Measurements from ENCODE around the gene ACSL4.
A peak's percentile ranks its signal among the peaks of the same experiment; 100 is the strongest.
"Not testable (repeated sequence)": the region's sequence is repeated elsewhere in the genome, so short reads cannot be mapped to it uniquely, and the experiment has no call there.

The ACSL4 gene

DNA sequence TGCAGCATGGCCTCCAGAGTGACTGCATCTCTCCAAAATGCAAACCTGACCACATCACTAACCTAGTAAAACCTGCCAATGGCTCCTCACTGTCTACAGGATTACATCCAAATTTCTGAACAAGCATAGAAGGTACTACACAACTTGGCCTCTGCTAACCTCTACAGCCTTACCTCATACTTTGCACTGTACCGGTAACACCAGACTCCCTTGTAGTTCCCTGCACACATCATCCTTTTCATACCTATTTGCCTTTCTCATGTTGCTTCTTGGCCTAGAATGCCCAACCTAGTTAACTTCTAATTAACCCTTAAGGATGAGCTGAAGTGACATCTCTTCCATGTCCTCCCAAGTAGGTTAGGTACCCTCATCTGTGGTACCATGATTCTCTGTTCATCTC, 74.7 kb downstream of the ACSL4 start:
- no peak for DNase-seq

- not testable (repeated sequence) for DNase-seq
Observed at GRCh38 chrX:109657364-109657763, 75.7 kb downstream of the ACSL4 start.

DNA sequence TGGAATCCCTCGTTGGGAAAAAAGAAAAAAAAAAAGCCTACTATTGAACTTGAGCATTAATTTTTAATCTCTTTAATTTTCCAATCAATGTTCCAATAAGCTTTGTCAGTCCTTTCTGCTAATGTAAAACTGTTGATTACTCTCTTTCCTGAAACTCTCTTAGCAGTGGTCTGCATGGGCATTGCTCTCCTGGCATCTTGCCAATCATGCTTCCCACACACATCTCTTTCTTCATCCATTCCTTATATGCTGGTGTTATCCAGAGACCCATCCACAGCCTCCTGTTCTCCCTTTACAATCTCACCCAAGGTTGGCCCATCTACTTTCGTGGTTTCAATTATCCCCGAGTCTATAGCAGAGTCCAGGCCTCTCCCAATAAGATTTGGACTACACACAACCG, 76.3 kb downstream of the ACSL4 start:
- DNase-seq, result no peak

GRCh38 chrX:109655502-109656201, 77.4 kb downstream of the ACSL4 start:
- DNase-seq, result no peak

DNA sequence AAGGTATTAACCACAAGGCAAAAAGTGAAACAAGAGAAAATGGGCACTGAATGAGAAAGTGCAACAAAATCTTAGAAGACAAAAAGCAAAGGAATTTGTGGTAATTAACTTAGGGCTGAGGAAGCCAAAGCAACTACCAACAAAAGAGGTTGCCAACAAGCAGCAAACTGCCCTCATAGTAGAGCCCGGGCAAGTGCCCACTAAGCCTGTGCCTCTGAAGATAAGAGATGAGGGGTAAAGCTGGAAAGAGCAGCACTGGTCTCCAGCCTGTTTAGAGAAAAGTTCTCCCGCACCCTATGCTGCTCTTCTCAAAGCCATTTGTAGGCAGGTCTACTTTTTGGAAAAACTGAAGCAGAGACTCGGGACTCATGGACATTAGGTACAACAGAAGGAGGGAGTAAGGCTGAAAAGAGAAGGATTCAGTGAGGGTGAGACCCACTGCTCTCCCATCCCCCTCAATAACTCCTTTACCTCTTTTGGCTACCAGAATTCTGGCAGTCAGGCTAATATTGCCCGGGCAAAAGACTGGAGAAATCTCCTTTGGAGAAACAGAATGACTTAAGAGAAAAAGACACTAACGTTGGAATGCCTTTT, 78.4 kb downstream of the ACSL4 start:
- DNase-seq, result no peak

- not testable (repeated sequence) for DNase-seq
Observed at GRCh38 chrX:109644671-109645070, 88.4 kb downstream of the ACSL4 start.

DNA sequence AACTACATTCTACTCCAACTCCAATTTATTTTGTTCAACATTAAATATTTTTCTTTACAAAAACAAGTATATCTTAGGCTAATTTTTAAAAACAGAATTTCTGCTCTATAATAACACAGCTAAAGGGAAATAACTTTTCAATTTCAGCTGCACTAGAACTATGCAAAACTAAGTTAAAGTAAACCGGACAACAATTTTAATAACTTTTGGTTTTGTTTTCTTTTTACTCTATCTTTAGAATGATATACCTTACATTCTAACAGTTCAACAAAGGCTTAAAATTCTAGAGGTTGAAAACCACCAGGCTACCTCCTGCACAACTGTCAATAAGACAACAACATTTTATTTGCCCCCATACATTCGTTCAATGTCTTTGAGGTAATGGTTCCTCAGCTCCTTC, 89.4 kb downstream of the ACSL4 start:
- no peak for DNase-seq

DNA sequence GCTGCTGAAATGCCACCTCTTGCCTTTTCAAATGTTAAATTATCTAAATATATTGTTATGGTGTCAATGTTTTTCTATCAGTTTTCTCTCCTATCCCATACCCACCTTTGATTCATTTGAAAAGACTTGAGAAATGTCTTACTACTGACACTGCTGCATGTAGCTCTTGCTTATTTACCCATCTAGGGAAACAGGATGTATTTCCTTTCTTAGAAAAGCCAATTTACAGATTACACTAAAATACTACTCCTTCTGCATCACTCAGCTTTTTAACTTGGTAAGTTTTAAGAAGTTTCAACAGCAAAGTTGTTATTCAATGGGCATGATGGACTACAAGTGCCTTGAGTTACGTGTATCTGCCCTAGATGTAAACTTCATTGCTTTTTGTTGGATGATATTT, 94.9 kb downstream of the ACSL4 start:
- no peak for DNase-seq

GRCh38 chrX:109637477-109637876, 95.6 kb downstream of the ACSL4 start:
- not testable (repeated sequence) for DNase-seq

- DNase-seq, result no peak
Observed at GRCh38 chrX:109635146-109635545, 97.9 kb downstream of the ACSL4 start.

DNA sequence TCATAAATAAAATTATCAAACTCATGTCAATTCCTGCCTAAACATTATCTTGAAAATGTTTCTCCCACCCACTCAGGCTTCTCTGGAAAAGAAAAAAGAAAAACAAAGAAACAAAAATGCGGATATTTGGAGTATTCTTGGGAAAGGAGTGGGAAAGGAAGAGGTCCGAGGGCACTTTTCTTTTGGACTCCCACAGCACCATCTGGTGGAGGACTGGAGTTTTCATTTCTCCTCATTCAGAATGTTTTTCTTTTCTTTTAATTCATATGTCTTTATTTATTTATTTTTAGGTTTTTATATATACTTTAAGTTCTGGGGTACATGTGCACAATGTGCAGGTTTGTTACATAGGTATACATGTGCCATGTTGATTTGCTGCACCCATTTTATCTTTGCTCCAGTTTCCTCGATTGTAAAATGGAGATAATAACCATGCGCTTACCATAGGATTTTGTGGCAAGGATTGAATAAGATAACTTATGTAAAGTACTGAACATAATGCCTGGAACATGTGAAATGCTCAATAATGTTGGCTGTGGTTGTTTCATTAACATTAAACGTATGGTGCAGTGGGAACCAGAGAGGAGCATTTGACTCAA, 100.1 kb downstream of the ACSL4 start:
- DNase-seq, result no peak

- DNase-seq, result peak; percentile 4
Observed at GRCh38 chrX:109629310-109629709, 103.7 kb downstream of the ACSL4 start.

GRCh38 chrX:109626637-109627036, 106.4 kb downstream of the ACSL4 start:
- DNase-seq, result no peak

GRCh38 chrX:109624641-109625616, 108.1 kb downstream of the ACSL4 start, which contains the start of gene KCNE5:
Gene KCNE5, minus strand, starts transcription at chrX:109625172. Its CDS starts 152 bp downstream, at chrX:109625020.
- no peak for DNase-seq

DNA sequence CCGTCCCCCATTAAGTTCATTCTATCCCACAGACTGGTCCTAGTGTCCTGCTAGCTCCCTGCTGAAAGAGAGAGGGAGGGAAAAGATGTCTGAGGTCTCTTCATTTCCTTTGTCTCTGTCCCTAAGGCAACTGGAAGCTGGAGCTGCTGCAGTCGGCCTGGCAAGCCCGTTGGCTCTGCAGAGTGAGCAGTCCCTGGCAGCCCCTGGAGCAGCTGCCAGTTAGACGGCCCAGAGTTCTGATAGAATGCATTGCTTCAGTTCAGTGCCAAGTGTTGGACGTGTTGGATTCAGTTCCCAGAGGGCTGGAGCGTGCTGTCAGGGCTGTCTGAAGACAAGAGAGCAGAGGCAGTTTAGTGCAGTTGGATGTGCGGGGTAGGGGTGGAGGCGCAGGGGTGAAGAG, 109.1 kb downstream of the ACSL4 start:
- DNase-seq, result no peak

DNA sequence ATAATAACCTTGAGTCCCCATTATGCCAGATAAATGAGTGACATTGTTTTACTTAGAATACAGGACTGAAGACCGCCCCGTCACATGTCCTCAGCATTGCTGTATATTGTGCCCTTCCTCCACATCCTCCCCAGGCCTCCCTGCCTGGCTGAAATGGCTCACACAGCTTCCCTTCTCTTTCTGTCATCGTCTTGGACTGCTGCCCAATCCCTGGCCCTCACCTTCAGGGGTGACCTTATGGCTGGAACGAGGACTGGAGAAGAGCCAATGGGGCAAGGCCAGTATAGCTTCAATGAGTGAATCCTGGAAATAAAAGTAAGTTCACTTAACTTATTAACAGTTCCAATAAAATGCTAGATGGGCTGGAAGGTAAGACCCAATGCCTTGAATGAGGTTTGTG, 110.8 kb downstream of the ACSL4 start:
- DNase-seq, result no peak

GRCh38 chrX:109619771-109620170, 113.3 kb downstream of the ACSL4 start:
- no peak for DNase-seq

- DNase-seq, result no peak
Observed at GRCh38 chrX:109614951-109615350, 118.1 kb downstream of the ACSL4 start.

GRCh38 chrX:109601486-109601885, 131.6 kb downstream of the ACSL4 start:
- DNase-seq, result no peak

- no peak for DNase-seq
Observed at GRCh38 chrX:109600237-109600651, 132.8 kb downstream of the ACSL4 start.

DNA sequence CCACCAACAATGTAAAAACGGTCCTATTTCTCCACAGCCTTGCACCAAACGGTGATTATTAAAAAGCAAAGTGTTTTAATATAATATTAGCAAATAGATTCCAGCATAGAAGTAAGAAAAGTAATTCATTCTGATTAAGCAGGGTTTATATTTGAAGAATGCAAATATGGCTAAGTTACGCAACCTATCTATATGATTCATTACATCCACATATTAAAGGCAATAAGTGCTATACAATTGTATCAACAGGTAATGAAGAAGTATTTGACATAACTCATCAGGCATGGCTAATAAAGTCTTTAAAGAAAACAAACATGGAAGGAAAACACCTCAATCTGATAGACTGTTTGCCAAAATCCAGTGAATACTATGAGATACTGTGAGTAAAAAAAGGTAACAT, 137.0 kb downstream of the ACSL4 start:
- no peak for DNase-seq

Data from midbrain (tissue), 1 donor.